ENCODE measurements around the gene MAU2.

GRCh38 chr19:19347401-19348110 is 26.9 kb downstream of the MAU2 start:
- TF ChIP-seq, protein P1, sequence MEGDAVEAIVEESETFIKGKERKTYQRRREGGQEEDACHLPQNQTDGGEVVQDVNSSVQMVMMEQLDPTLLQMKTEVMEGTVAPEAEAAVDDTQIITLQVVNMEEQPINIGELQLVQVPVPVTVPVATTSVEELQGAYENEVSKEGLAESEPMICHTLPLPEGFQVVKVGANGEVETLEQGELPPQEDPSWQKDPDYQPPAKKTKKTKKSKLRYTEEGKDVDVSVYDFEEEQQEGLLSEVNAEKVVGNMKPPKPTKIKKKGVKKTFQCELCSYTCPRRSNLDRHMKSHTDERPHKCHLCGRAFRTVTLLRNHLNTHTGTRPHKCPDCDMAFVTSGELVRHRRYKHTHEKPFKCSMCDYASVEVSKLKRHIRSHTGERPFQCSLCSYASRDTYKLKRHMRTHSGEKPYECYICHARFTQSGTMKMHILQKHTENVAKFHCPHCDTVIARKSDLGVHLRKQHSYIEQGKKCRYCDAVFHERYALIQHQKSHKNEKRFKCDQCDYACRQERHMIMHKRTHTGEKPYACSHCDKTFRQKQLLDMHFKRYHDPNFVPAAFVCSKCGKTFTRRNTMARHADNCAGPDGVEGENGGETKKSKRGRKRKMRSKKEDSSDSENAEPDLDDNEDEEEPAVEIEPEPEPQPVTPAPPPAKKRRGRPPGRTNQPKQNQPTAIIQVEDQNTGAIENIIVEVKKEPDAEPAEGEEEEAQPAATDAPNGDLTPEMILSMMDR (IDR thresholded peaks at IDR 0.05; ENCODE audit: poor library complexity, severe bottlenecking) = no peak
- no peak for TF ChIP-seq EZH2 (IDR thresholded peaks at IDR 0.05; ENCODE audit: borderline replicate concordance, insufficient read depth, low read length, poor library complexity, severe bottlenecking)
- TF ChIP-seq SMC3 (conservative IDR thresholded peaks at IDR 0.05; ENCODE audit: poor library complexity) = no peak
- TF ChIP-seq, protein P2, sequence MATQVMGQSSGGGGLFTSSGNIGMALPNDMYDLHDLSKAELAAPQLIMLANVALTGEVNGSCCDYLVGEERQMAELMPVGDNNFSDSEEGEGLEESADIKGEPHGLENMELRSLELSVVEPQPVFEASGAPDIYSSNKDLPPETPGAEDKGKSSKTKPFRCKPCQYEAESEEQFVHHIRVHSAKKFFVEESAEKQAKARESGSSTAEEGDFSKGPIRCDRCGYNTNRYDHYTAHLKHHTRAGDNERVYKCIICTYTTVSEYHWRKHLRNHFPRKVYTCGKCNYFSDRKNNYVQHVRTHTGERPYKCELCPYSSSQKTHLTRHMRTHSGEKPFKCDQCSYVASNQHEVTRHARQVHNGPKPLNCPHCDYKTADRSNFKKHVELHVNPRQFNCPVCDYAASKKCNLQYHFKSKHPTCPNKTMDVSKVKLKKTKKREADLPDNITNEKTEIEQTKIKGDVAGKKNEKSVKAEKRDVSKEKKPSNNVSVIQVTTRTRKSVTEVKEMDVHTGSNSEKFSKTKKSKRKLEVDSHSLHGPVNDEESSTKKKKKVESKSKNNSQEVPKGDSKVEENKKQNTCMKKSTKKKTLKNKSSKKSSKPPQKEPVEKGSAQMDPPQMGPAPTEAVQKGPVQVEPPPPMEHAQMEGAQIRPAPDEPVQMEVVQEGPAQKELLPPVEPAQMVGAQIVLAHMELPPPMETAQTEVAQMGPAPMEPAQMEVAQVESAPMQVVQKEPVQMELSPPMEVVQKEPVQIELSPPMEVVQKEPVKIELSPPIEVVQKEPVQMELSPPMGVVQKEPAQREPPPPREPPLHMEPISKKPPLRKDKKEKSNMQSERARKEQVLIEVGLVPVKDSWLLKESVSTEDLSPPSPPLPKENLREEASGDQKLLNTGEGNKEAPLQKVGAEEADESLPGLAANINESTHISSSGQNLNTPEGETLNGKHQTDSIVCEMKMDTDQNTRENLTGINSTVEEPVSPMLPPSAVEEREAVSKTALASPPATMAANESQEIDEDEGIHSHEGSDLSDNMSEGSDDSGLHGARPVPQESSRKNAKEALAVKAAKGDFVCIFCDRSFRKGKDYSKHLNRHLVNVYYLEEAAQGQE (IDR thresholded peaks at IDR 0.05; ENCODE audit: borderline replicate concordance) = no peak
- no peak for TF ChIP-seq TAF1 (IDR thresholded peaks at IDR 0.05; ENCODE audit: low read depth)
- TF ChIP-seq POLR2AphosphoS5 (IDR thresholded peaks at IDR 0.05) = no peak
